Hindlimb muscle (tissue), 1 donor: ENCODE measurements around the gene FSTL5. TPM values are rescaled to one million over a fixed set of nuclear protein-coding genes. Genes with fewer than 3 reads are reported as not detected.

ENCODE experiments used
- DNase-seq: peaks from one replicate; pipeline ENCODE4 v3.0.0-alpha.2; 2013
- polyA plus RNA-seq: library from polyadenylated mRNA; unstranded; fragments of 120-200 nt; gene quantifications from one replicate; pipeline ENCODE4 v1.2.1, GENCODE V29; 2013; ENCODE audit not compliant: insufficient read length

Gene FSTL5
- polyA plus RNA-seq, 1 donor, result 0.81 TPM

GRCh38 chr4:161573836-161574235 is 590.0 kb downstream of the FSTL5 start:
- DNase-seq, result no peak

- DNase-seq, result no peak
These were observed 599.5 kb downstream of the FSTL5 start for GRCh38 chr4:161564230-161564834.

- no peak for DNase-seq
These were observed 607.8 kb downstream of the FSTL5 start for GRCh38 chr4:161555689-161556660.

- DNase-seq, result no peak
These were observed 609.3 kb downstream of the FSTL5 start for GRCh38 chr4:161554372-161554990.

GRCh38 chr4:161546902-161547301 is 616.9 kb downstream of the FSTL5 start:
- DNase-seq, result no peak

- no peak for DNase-seq
These were observed 623.5 kb downstream of the FSTL5 start for GRCh38 chr4:161540265-161540664.

GRCh38 chr4:161538941-161539340 is 624.9 kb downstream of the FSTL5 start:
- no peak for DNase-seq

GRCh38 chr4:161530710-161531109 is 633.1 kb downstream of the FSTL5 start:
- no peak for DNase-seq

GRCh38 chr4:161525121-161525520 is 638.7 kb downstream of the FSTL5 start:
- no peak for DNase-seq

GRCh38 chr4:161522031-161522430 is 641.8 kb downstream of the FSTL5 start:
- peak; percentile 26 for DNase-seq

GRCh38 chr4:161519611-161520010 is 644.2 kb downstream of the FSTL5 start:
- DNase-seq, result no peak

- no peak for DNase-seq
These were observed 645.9 kb downstream of the FSTL5 start for GRCh38 chr4:161517941-161518340.

GRCh38 chr4:161505141-161505540 is 658.7 kb downstream of the FSTL5 start:
- no peak for DNase-seq

GRCh38 chr4:161498155-161498554 is 665.6 kb downstream of the FSTL5 start:
- DNase-seq, result no peak

GRCh38 chr4:161486461-161486860 is 677.3 kb downstream of the FSTL5 start:
- DNase-seq, result no peak

- no peak for DNase-seq
These were observed 697.5 kb downstream of the FSTL5 start for GRCh38 chr4:161466316-161466715.

GRCh38 chr4:161463436-161463835 is 700.4 kb downstream of the FSTL5 start:
- no peak for DNase-seq

- DNase-seq, result no peak
These were observed 705.9 kb downstream of the FSTL5 start for GRCh38 chr4:161457906-161458305.

GRCh38 chr4:161457311-161457710 is 706.5 kb downstream of the FSTL5 start:
- DNase-seq, result no peak

- DNase-seq, result no peak
These were observed 708.9 kb downstream of the FSTL5 start for GRCh38 chr4:161454860-161455259.

- DNase-seq, result no peak
These were observed 715.1 kb downstream of the FSTL5 start for GRCh38 chr4:161448550-161449180.

GRCh38 chr4:161444626-161445025 is 719.2 kb downstream of the FSTL5 start:
- DNase-seq, result no peak

GRCh38 chr4:161442921-161443320 is 720.9 kb downstream of the FSTL5 start:
- DNase-seq, result no peak
